GM12875 (cell line): ENCODE measurements around the gene PSMA7.

ENCODE experiments used
- H3K4me3 ChIP-seq: one replicate; pipeline ENCODE4 v1.5.1; 2011; ENCODE audit warnings: low read depth, low read length, control low read depth
- CTCF ChIP-seq: IDR thresholded peaks from 2 replicates; pipeline ENCODE4 v1.5.1; 2011; ENCODE audit warnings: low read depth, mild to moderate bottlenecking, control low read depth, inconsistent platforms, low read length, moderate library complexity, borderline replicate concordance; ENCODE audit not compliant: insufficient read depth

Gene PSMA7

GRCh38 chr20:62170536-62170935, 27.3 kb upstream of the PSMA7 start:
- TF ChIP-seq CTCF: no peak
- H3K4me3 ChIP-seq: no peak overlapping the region

GRCh38 chr20:62168890-62169435, 25.8 kb upstream of the PSMA7 start:
- H3K4me3 ChIP-seq: no peak overlapping the region
- TF ChIP-seq CTCF: no peak

GRCh38 chr20:62168061-62168460, 24.9 kb upstream of the PSMA7 start:
- no peak for TF ChIP-seq CTCF
- H3K4me3 ChIP-seq: no peak overlapping the region

GRCh38 chr20:62167474-62167873, 24.3 kb upstream of the PSMA7 start:
- TF ChIP-seq CTCF: no peak
- no peak overlapping the region for H3K4me3 ChIP-seq

GRCh38 chr20:62165762-62166399, 22.7 kb upstream of the PSMA7 start:
- TF ChIP-seq CTCF: no peak
- H3K4me3 ChIP-seq: no peak overlapping the region

- TF ChIP-seq CTCF: no peak
- no peak overlapping the region for H3K4me3 ChIP-seq
Measured at GRCh38 chr20:62164879-62165761, 21.9 kb upstream of the PSMA7 start.
